Neural progenitor cell (in vitro differentiated cells): ENCODE data around the gene DNAH9. TPM values are rescaled to one million over a fixed set of nuclear protein-coding genes. Genes with fewer than 3 reads are reported as not detected.
A peak's percentile ranks its signal among the peaks of the same experiment; 100 is the strongest.

Experiments
- DNase-seq: peaks from one replicate; pipeline ENCODE4 v3.0.0-alpha.2; 2016; ENCODE audit warnings: low spot score
- H2AFZ ChIP-seq: fragments of 200-600 bp; sonication (generic); replicated peaks from 2 replicates; pipeline ENCODE4 v1.6.1; 2016; ENCODE audit warnings: antibody characterized with exemption
- H3F3A ChIP-seq: fragments of 200-600 bp; sonication (generic); 2 replicates; pipeline ENCODE4 v1.6.1; 2016; ENCODE audit warnings: antibody characterized with exemption, low read depth
- H3K27ac ChIP-seq: fragments of 200-600 bp; sonication (generic); 2 replicates; pipeline ENCODE4 v1.5.1; 2016; ENCODE audit warnings: mild to moderate bottlenecking
- H3K27me3 ChIP-seq: fragments of 200-600 bp; sonication (generic); 2 replicates; pipeline ENCODE4 v1.6.1; 2016; ENCODE audit warnings: mild to moderate bottlenecking, moderate library complexity
- H3K36me3 ChIP-seq: fragments of 200-600 bp; sonication (generic); 2 replicates; pipeline ENCODE4 v1.5.1; 2016
- H3K4me1 ChIP-seq: fragments of 200-600 bp; sonication (generic); 2 replicates; pipeline ENCODE4 v1.6.1; 2016; ENCODE audit warnings: mixed run types
- H3K4me2 ChIP-seq: fragments of 200-600 bp; sonication (generic); 2 replicates; pipeline ENCODE4 v1.6.1; 2016
- H3K4me3 ChIP-seq: fragments of 200-600 bp; sonication (generic); 2 replicates; pipeline ENCODE4 v1.5.1; 2016
- H3K79me2 ChIP-seq: fragments of 200-600 bp; sonication (generic); 2 replicates; pipeline ENCODE4 v1.6.1; 2016; ENCODE audit warnings: low read depth
- H3K9ac ChIP-seq: fragments of 200-600 bp; sonication (generic); 2 replicates; pipeline ENCODE4 v1.6.1; 2016
- H3K9me3 ChIP-seq: fragments of 200-600 bp; sonication (generic); 2 replicates; pipeline ENCODE4 v1.5.1; 2016; ENCODE audit warnings: low read depth
- H4K20me1 ChIP-seq: fragments of 200-600 bp; sonication (generic); 2 replicates; pipeline ENCODE4 v1.6.1; 2016; ENCODE audit warnings: low read depth
- H3K27ac Mint-ChIP-seq: 3 replicates; pipeline ENCODE4 v1.8.0; 2021; ENCODE audit warnings: mixed read lengths
- H3K27me3 Mint-ChIP-seq: 2 replicates; pipeline ENCODE4 v1.8.0; 2022; ENCODE audit warnings: low read depth, mild to moderate bottlenecking, inconsistent platforms, moderate library complexity, mixed read lengths; ENCODE audit not compliant: insufficient read depth
- H3K36me3 Mint-ChIP-seq: 3 replicates; pipeline ENCODE4 v1.8.0; 2021; ENCODE audit warnings: mixed read lengths
- H3K4me1 Mint-ChIP-seq: 3 replicates; pipeline ENCODE4 v1.8.0; 2021; ENCODE audit warnings: mixed read lengths
- H3K4me3 Mint-ChIP-seq: 3 replicates; pipeline ENCODE4 v1.8.0; 2021; ENCODE audit warnings: mild to moderate bottlenecking, moderate library complexity, mixed read lengths
- H3K9me3 Mint-ChIP-seq: 3 replicates; pipeline ENCODE4 v1.8.0; 2020; ENCODE audit warnings: mixed read lengths
- EZH2 ChIP-seq: fragments of 200-600 bp; sonication (generic); IDR thresholded peaks from 2 replicates; pipeline ENCODE4 v1.6.1; 2017; ENCODE audit warnings: antibody characterized with exemption, mild to moderate bottlenecking, moderate library complexity
- EZH2phosphoT487 ChIP-seq: fragments of 200-600 bp; sonication (generic); IDR thresholded peaks from 2 replicates; pipeline ENCODE4 v1.6.1; 2017; ENCODE audit warnings: antibody characterized with exemption
- total RNA-seq: library from RNA; depleted of rRNA; stranded (reverse); fragments of >200 nt; gene quantifications from 2 replicates; pipeline ENCODE4 v1.2.3, GENCODE V29; 2015; ENCODE audit warnings: low replicate concordance
- TF ChIP-seq, protein P1 (sequence below): fragments of 200-600 bp; sonication (generic); IDR thresholded peaks from 2 replicates; pipeline ENCODE4 v1.5.1; 2017; ENCODE audit warnings: antibody characterized with exemption, mild to moderate bottlenecking

DNAH9 gene
- 0.62 and 1.3 TPM in 2 replicates for total RNA-seq

DNA sequence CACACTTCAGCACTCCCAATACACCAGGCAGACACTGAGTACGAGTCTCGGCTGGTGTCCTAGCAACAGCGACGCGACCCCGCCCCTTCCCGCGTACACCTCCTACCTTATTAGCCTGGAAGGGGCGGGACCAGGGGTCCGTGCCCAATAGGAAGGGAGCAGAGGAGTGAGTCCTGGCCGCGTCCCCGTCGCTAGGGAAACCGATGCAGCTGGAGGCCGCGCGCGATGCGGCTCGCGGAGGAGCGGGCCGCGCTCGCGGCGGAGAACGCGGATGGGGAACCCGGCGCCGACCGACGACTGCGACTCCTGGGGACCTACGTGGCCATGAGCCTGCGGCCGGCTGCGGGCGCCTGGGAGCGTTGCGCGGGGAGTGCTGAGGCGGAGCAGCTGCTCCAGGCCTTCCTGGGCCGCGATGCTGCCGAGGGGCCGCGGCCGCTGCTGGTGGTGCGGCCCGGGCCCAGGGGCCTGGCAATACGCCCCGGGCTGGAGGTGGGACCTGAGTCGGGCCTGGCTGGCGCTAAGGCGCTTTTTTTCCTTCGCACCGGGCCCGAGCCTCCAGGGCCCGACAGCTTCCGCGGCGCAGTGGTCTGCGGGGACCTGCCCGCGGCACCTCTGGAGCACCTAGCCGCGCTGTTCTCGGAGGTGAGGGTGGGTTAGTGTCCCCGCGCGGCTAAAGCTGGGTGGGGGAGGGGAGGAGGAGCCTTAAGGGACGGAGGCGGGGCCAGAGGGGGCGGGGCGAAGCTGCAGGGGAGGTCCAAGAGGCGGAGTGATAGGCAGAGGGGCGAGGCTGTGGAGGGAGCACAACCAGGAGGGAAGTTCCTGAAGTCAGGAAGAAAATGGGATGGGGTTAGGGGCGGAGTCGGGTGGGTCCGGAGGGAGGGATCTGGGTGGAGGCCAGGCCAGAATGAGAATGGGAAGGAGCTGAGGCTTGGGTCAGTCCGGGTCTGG, at the start of gene DNAH9:
TSS of gene DNAH9 (plus strand) at position 197 of the 948 bp plus-strand sequence. CDS start at position 226, 29 bp downstream.
- Mint-ChIP-seq H3K27ac (no peak within 1 kb of the TSS), H3K4me3 (peak within 1 kb of the TSS; percentile 84), H3K4me1 (peaks cover 13% of the 10 kb centered on the region), H3K36me3 (no peaks in the 10 kb centered on the region), H3K27me3 (peaks cover 7% of the 10 kb centered on the region), H3K9me3 (no peaks in the 10 kb centered on the region)
- Histone ChIP-seq H3K27me3 (peaks cover 23% of the 10 kb centered on the region), H3K79me2 (no peaks in the 10 kb centered on the region), H4K20me1 (peaks cover 6% of the 10 kb centered on the region), H3K9ac (no peak within 1 kb of the TSS), H3K27ac (no peak within 1 kb of the TSS), H3F3A (peaks cover 10% of the 10 kb centered on the region), H3K4me1 (no peaks in the 10 kb centered on the region), H3K4me2 (peak within 1 kb of the TSS; percentile 87), H3K36me3 (no peaks in the 10 kb centered on the region), H2AFZ (peak within 1 kb of the TSS; percentile 97), H3K9me3 (no peaks in the 10 kb centered on the region), H3K4me3 (peak within 1 kb of the TSS; percentile 79)
- TF ChIP-seq, protein P1, sequence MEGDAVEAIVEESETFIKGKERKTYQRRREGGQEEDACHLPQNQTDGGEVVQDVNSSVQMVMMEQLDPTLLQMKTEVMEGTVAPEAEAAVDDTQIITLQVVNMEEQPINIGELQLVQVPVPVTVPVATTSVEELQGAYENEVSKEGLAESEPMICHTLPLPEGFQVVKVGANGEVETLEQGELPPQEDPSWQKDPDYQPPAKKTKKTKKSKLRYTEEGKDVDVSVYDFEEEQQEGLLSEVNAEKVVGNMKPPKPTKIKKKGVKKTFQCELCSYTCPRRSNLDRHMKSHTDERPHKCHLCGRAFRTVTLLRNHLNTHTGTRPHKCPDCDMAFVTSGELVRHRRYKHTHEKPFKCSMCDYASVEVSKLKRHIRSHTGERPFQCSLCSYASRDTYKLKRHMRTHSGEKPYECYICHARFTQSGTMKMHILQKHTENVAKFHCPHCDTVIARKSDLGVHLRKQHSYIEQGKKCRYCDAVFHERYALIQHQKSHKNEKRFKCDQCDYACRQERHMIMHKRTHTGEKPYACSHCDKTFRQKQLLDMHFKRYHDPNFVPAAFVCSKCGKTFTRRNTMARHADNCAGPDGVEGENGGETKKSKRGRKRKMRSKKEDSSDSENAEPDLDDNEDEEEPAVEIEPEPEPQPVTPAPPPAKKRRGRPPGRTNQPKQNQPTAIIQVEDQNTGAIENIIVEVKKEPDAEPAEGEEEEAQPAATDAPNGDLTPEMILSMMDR, result no peak
- TF ChIP-seq EZH2 (no peak), EZH2phosphoT487 (no peak)
- DNase-seq, result peak; percentile 99

DNA sequence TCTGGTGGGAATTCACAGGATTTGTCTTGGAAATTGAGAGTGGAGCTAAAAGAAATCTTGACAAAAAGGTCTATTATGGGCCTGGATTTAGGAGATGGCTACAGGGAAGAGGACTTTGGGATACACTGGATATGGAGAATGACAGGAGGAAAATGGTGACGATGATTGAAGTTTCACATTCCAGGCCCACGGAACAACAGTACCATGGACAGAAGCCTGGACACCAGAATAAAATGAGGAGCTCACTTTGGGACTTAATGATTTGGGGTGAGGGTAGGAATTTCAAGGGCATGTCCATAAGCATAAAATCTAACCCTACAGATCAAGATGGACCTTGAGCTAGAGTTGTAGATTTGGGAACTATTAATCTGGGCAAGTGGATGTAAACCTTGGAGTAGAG, 47.8 kb upstream of the DNAH9 start:
- peaks cover 4% of the 10 kb centered on the region for H3K4me1 ChIP-seq

GRCh38 chr17:11551442-11551841, 46.8 kb upstream of the DNAH9 start:
- no peak for DNase-seq
- Mint-ChIP-seq H3K9me3 (no peaks in the 10 kb centered on the region), H3K36me3 (no peaks in the 10 kb centered on the region), H3K27ac (no peak overlapping the region), H3K27me3 (peaks cover 5% of the 10 kb centered on the region), H3K4me3 (no peak overlapping the region), H3K4me1 (peaks cover 7% of the 10 kb centered on the region)
- Histone ChIP-seq H3K36me3 (no peaks in the 10 kb centered on the region), H3K9ac (no peak overlapping the region), H3K9me3 (no peaks in the 10 kb centered on the region), H2AFZ (no peak overlapping the region), H3K4me1 (peaks cover 4% of the 10 kb centered on the region), H3F3A (no peaks in the 10 kb centered on the region), H3K27ac (no peak overlapping the region), H3K27me3 (no peaks in the 10 kb centered on the region), H3K4me2 (no peak overlapping the region), H3K4me3 (no peak overlapping the region), H4K20me1 (no peaks in the 10 kb centered on the region), H3K79me2 (no peaks in the 10 kb centered on the region)
- TF ChIP-seq EZH2phosphoT487, result no peak
- TF ChIP-seq, protein P1, result no peak
- TF ChIP-seq EZH2, result no peak

More for the DNA sequence above, 47.8 kb upstream of the DNAH9 start:
- no peaks in the 10 kb centered on the region for H3K9me3 Mint-ChIP-seq
- Histone ChIP-seq H3K4me3 (no peak overlapping the region), H3K79me2 (no peaks in the 10 kb centered on the region), H2AFZ (no peak overlapping the region), H3K36me3 (no peaks in the 10 kb centered on the region), H3K27ac (no peak overlapping the region), H4K20me1 (no peaks in the 10 kb centered on the region), H3F3A (no peaks in the 10 kb centered on the region), H3K4me2 (no peak overlapping the region), H3K9ac (no peak overlapping the region), H3K9me3 (no peaks in the 10 kb centered on the region), H3K27me3 (no peaks in the 10 kb centered on the region)
- H3K4me1 Mint-ChIP-seq, result peaks cover 7% of the 10 kb centered on the region
- H3K36me3 Mint-ChIP-seq, result no peaks in the 10 kb centered on the region
- no peak overlapping the region for H3K4me3 Mint-ChIP-seq
- TF ChIP-seq, protein P1, result no peak
- TF ChIP-seq EZH2phosphoT487 (no peak), EZH2 (no peak)
- no peak overlapping the region for H3K27ac Mint-ChIP-seq
- peaks cover 5% of the 10 kb centered on the region for H3K27me3 Mint-ChIP-seq
- no peak for DNase-seq
